PC-3 (cell line): ENCODE data around the gene ABAT.

ENCODE experiments used
- CTCF ChIP-seq: fragments of 300-600 bp; sonication (generic); conservative IDR thresholded peaks from 2 replicates; pipeline ENCODE4 v1.5.1; 2017; ENCODE audit warnings: antibody characterized with exemption, low read depth, mild to moderate bottlenecking, low read length
- EZH2phosphoT487 ChIP-seq: fragments of 300-600 bp; sonication (generic); IDR thresholded peaks from 2 replicates; pipeline ENCODE4 v1.6.1; 2018; ENCODE audit warnings: mild to moderate bottlenecking, antibody characterized with exemption, low read length, borderline replicate concordance

GRCh38 chr16:8679151-8679550 is 4.7 kb downstream of the ABAT start:
- TF ChIP-seq CTCF (no peak), EZH2phosphoT487 (no peak)
